AG04449 (cell line): ENCODE data around the gene OTULIN.
A peak's percentile ranks its signal among the peaks of the same experiment; 100 is the strongest.

Source experiments
- CTCF ChIA-PET: fragments of 350-600 bp; formaldehyde crosslinking; extraction: SDS; loops from one replicate; lab custom pipeline; 2021; ENCODE audit warnings: antibody characterized with exemption; lab: Yijun Ruan, JAX
- POLR2A ChIA-PET: fragments of 400-600, 350-600 bp; formaldehyde crosslinking; extraction: SDS; loops from one replicate; lab custom pipeline; 2020; ENCODE audit warnings: antibody characterized with exemption, inconsistent platforms; lab: Yijun Ruan, JAX
- DNase-seq: peaks from one replicate; pipeline ENCODE4 v3.0.0-alpha.2; 2010; ENCODE audit warnings: low read depth, low spot score
- H3K4me3 ChIP-seq: 2 replicates; pipeline ENCODE4 v1.5.1; 2011; ENCODE audit warnings: low read depth, mild to moderate bottlenecking, control low read depth, low read length
- TF ChIP-seq, protein P1 (sequence below): IDR thresholded peaks from one replicate; pipeline ENCODE4 v1.5.1; 2011; ENCODE audit warnings: mild to moderate bottlenecking, moderate library complexity, low read length, control low read depth, inconsistent platforms; ENCODE audit not compliant: insufficient read depth; ENCODE audit errors: missing control alignments

The OTULIN gene

DNA sequence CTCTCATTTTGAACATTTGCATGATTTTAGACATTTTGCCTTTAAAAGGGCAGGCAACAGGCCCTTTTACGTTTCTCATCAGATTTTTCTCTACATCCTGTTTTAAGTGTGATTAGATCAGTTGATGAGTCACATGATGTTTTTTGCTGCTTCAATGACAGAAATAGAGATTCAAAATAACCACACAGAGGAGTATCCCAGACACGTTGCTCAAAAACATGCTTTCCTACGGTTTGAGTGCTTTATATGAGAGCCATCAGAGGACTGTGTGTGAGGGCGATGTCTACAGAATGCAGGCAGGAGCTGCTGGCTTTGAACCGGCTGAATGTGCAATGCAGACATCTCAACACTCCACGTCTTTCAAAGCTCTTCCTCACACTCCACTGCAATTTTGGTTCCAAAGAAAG, 42.1 kb downstream of the OTULIN start:
- TF ChIP-seq, protein P1, sequence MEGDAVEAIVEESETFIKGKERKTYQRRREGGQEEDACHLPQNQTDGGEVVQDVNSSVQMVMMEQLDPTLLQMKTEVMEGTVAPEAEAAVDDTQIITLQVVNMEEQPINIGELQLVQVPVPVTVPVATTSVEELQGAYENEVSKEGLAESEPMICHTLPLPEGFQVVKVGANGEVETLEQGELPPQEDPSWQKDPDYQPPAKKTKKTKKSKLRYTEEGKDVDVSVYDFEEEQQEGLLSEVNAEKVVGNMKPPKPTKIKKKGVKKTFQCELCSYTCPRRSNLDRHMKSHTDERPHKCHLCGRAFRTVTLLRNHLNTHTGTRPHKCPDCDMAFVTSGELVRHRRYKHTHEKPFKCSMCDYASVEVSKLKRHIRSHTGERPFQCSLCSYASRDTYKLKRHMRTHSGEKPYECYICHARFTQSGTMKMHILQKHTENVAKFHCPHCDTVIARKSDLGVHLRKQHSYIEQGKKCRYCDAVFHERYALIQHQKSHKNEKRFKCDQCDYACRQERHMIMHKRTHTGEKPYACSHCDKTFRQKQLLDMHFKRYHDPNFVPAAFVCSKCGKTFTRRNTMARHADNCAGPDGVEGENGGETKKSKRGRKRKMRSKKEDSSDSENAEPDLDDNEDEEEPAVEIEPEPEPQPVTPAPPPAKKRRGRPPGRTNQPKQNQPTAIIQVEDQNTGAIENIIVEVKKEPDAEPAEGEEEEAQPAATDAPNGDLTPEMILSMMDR, result no peak
- no peak overlapping the region for H3K4me3 ChIP-seq
- peak; percentile 41 for DNase-seq
- POLR2A ChIA-PET, result no interaction called here
- CTCF ChIA-PET, result interaction anchor here (0.9 to 7.6 kb wide), 7 partner anchors 20 to 312 kb away, joined by 3 to 60 read pairs (median 6); no protein-coding TSS in a partner anchor

DNA sequence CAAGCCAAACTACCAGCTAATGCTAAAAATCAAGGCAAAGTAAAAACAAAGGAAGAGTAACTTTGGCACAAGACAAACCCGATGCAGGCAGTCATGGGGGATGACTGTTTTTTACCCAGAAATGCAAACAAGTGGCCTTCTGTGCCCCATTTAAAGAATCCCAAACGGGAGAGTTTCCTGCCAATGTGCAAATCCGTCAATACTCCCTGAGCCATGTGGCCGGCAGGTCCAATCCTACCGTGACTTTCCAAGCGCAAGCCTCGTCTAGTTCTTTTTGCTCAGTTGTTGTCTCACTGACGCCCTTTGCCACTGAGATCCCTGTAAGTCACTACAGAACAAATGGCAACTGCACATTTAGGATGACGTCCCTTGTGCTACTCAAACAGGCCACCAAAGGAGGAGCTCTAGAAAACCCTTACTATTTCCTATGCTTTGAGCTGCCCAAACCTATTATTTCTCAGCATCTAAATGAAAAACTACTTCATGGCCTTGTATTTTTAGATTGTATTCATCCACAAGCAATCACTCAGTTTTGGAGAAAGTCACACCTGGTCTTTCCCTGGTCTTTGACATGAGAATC, 43.4 kb downstream of the OTULIN start:
- TF ChIP-seq, protein P1, result no peak
- CTCF ChIA-PET, result interaction anchor here (0.6 to 7.6 kb wide), 7 partner anchors 10 to 307 kb away, joined by 3 to 60 read pairs (median 6); no protein-coding TSS in a partner anchor
- H3K4me3 ChIP-seq, result no peak overlapping the region
- DNase-seq, result no peak
- POLR2A ChIA-PET, result interaction anchor here (0.7 to 1.8 kb wide), 2 partner anchors 9 to 12 kb away, joined by 3 to 4 read pairs; no protein-coding TSS in a partner anchor

DNA sequence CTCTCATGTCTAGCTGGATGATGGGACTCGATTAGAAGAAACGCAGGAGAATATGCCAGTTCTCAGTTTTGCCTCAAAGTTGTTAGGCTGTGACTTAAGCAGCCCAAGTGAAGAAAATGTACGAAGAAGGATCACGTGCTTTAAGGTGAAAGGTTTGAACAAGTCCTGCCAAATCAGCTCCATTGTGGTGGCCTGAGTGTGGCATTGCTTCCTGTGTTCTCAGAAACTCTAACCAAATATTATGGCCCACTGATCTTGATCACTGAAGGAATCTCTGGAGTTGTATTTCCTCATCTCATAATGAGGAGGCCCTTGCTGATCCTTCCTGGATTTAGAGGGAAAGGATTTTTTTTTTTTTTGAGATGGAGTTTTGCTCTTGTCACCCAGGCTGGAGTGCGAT, 44.0 kb downstream of the OTULIN start:
- no peak for DNase-seq
- no peak overlapping the region for H3K4me3 ChIP-seq
- POLR2A ChIA-PET, result interaction anchor here (1.8 kb wide), 1 partner anchor 12 kb away, joined by 4 read pairs; no protein-coding TSS in a partner anchor
- CTCF ChIA-PET, result interaction anchor here (0.6 to 7.6 kb wide), 7 partner anchors 9 to 295 kb away, joined by 3 to 60 read pairs (median 3); no protein-coding TSS in a partner anchor
- TF ChIP-seq, protein P1, result no peak

DNA sequence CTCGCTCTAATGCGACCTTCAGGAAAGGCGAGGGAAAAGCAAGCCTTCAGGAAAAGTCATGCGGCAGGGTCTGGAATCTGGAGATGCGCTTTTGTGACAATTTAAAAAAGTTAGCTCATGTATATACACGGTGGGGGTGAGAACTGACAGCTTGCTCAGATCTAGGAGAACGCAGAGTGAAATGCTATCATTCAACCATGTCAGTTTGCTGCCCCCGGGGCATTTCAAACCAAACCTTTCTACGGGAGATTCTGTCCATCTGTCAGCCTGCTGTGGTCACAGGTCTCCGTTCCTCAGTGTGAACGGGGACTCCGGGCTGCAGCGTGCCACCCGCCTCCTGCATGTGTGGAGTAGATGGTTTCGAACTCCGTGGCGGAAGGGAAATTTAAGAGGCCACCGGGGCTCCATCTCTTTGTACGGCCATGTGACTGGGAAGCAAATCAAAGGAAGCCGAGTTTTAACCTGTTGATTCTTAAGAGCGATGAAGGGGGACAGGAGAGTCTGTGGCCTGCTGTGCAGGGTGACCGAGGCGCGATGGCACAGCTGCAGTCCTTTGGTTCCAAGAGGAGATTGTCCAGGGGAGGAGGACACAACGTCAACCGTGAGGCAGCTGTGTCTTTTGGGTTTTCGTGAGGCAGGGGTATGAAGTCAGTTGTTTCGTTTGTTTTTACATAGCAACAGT, 45.9 kb downstream of the OTULIN start:
- no peak overlapping the region for H3K4me3 ChIP-seq
- DNase-seq, result no peak
- ChIA-PET CTCF (interaction anchor here (1.7 to 6.1 kb wide), 2 partner anchors 16 to 303 kb away, joined by 3 to 58 read pairs; no protein-coding TSS in a partner anchor), POLR2A (no interaction called here)
- TF ChIP-seq, protein P1, result no peak

DNA sequence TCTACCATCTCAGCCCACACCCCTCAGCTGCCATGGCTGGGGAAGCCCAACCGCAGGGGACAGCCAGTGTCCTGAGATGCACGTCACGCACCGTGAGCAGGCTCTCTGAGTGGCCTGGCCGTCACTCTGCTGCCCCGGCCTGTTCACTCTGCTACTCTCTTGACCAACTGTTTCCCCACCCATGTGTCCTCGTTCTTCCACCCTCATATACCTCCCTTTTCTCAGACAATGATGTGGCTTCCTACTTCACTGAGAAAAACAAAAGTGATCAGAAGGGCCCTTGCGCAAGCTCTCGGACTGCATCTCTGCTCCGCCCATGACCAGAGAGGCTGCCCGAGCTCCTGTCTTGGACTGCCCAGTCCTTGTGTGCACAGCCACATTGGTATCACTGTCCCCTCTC, 47.6 kb downstream of the OTULIN start:
- ChIA-PET CTCF (interaction anchor here (1.1 to 1.5 kb wide), 3 partner anchors 8 to 292 kb away, joined by 3 to 6 read pairs (median 4); no protein-coding TSS in a partner anchor), POLR2A (no interaction called here)
- TF ChIP-seq, protein P1, result no peak
- no peak overlapping the region for H3K4me3 ChIP-seq
- DNase-seq, result no peak

DNA sequence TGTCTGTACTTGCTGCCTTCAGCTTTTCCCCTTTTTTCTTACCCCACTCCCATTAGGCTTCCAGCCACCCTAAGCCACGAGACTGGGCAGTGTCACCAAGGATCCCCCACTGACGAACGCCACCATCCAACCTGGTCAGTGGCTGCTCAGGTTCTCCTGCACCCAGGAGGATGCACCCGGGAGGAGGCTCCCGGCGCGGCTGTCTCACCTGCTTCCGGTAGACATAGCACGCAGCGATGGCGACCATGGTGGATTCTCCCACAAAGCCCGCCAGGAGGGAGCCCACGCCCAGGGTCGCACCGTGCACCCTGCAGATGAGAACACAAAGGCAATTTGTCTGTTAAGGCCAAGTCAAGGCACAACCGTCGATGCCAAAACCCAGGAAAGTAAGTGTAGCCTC, 48.1 kb downstream of the OTULIN start:
- no peak overlapping the region for H3K4me3 ChIP-seq
- ChIA-PET CTCF (interaction anchor here (1.5 kb wide), 2 partner anchors 27 to 291 kb away, joined by 4 to 6 read pairs; no protein-coding TSS in a partner anchor), POLR2A (no interaction called here)
- TF ChIP-seq, protein P1, result no peak
- DNase-seq, result no peak
